LNCAP (cell line): ENCODE measurements around the gene RELL1.

Experiments
- TF ChIP-seq, protein P1 (sequence below): fragments of 450-650 bp; IDR thresholded peaks from 2 replicates; pipeline ENCODE4 v1.5.1; 2017; ENCODE audit warnings: mild to moderate bottlenecking

The RELL1 gene

DNA sequence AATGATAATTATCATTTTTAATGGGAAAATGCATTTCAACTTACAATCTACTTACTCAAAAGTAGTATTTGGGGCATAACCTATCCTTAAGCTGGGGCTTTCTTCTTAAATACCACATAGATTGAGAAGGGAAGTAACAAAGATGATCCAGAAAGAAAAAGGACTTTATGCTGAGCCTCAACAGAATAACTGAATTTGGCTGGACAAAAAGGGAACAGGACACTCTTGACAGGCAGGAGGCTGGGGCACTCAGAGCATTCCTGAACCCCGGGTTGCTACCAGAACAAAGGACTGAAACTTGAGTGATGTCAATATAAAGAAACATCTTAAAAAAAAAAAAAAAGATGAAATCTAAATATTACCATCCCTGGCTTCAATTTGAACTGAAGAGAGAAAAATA lies 23.9 kb downstream of the RELL1 start:
- TF ChIP-seq, protein P1, sequence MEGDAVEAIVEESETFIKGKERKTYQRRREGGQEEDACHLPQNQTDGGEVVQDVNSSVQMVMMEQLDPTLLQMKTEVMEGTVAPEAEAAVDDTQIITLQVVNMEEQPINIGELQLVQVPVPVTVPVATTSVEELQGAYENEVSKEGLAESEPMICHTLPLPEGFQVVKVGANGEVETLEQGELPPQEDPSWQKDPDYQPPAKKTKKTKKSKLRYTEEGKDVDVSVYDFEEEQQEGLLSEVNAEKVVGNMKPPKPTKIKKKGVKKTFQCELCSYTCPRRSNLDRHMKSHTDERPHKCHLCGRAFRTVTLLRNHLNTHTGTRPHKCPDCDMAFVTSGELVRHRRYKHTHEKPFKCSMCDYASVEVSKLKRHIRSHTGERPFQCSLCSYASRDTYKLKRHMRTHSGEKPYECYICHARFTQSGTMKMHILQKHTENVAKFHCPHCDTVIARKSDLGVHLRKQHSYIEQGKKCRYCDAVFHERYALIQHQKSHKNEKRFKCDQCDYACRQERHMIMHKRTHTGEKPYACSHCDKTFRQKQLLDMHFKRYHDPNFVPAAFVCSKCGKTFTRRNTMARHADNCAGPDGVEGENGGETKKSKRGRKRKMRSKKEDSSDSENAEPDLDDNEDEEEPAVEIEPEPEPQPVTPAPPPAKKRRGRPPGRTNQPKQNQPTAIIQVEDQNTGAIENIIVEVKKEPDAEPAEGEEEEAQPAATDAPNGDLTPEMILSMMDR = no peak

DNA sequence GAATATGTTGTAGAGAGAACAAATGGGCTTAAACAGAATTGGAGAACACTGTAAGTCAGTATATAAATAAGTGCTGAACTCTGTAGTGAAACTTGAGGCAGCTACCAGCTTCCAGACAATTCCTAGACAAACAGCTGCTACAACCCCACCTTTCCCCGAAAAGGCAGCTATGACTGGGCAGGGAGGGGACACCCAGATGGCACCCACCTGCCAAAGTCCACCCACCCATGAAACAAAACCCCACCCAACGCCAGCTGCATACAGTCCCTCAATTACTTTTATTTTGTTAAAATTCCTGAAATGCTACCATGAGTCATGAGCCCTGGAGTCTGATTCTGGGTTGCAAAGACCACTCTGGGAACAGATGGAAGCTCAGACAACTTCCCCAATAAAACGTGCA lies 24.4 kb downstream of the RELL1 start:
- TF ChIP-seq, protein P1 = no peak

DNA sequence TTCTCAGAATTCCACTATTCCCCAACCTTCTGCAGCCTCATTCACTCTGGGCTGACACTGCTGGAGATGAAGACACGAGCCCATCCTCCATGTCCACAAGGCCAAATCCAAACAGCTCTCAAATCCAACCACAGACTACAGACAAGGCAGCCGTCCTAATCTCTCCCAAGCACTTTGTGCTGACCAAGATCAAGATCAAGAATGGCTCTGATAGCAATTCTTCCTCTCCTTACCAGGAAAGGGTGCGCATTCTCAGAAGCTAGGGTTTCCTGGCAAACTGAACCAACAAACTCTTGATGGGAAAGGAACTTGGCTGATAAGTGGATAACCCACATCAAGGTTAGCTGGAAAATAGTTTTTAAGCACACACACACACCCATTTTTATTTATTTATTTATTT lies 26.5 kb downstream of the RELL1 start:
- TF ChIP-seq, protein P1 = no peak

DNA sequence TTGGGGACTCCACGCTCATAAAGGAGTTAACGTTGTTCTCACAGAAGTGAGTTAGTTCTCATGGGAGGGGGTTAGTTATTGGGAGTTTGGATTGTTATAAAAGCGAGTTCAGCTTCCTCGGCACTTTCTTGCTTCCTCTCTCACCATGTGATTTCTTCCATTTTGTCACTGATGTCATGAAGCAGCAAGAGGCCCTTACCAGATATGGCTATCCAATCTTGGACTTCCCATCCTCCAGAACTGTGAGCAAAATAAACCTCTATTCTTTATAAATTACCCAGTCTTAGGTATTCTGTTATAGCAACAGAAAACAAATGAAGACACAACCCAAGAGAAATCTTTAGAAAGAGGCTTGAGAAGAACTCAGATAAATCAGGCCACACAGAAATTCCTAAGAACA lies 29.5 kb downstream of the RELL1 start:
- TF ChIP-seq, protein P1 = no peak

DNA sequence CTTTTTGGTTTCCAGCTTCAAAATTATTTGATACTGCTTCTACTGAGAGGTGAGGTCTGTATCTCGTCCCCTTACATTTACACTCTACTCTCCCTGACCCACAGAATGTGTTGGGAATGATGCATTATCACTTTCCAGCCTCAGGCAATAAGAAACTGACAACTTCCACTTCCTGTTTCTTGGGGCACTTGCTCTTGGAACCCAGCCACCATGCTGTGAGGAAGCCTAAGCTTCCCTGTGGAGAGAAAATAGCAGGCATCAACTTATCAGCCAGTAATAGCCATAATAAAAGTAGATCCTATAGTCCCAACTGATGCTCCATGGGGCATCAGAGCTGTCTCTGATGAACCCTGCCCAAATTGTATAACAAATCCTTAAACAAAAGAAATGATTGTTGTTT lies 32.6 kb downstream of the RELL1 start:
- TF ChIP-seq, protein P1 = no peak

DNA sequence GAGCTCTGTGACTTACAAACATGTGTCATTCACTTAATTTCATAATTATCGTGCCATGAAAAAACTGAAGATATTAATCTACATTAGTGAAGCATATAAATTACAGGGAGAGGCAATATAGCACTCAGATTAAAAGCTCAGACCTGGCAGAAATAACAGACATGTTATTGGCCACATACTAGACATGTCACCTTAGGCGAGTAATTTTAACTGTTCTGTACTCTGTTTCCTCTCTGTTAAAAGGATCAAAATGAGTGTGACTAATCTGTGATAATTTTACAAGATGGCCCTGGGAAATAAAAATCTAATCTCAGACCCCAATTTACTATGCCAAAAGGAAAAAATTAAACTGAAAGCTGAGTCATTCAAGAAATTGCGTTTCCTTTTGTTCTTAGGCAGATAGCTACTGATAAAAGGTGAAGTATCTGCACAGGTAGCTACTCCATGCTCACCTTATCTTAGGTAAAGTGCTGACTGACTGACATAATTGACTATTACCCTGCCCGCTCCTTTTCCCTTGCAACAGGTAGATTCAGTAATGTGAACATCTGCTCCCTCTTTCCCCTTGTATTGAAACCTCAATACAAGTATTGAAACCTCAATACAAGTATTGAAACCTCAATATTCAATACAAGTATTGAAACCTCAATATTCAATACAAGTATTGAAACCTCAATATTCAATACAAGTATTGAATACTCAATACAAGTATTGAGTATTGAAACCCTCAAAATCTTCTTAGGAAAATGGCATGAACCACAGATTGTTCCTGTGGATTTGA lies 33.2 kb downstream of the RELL1 start:
- TF ChIP-seq, protein P1 = no peak

DNA sequence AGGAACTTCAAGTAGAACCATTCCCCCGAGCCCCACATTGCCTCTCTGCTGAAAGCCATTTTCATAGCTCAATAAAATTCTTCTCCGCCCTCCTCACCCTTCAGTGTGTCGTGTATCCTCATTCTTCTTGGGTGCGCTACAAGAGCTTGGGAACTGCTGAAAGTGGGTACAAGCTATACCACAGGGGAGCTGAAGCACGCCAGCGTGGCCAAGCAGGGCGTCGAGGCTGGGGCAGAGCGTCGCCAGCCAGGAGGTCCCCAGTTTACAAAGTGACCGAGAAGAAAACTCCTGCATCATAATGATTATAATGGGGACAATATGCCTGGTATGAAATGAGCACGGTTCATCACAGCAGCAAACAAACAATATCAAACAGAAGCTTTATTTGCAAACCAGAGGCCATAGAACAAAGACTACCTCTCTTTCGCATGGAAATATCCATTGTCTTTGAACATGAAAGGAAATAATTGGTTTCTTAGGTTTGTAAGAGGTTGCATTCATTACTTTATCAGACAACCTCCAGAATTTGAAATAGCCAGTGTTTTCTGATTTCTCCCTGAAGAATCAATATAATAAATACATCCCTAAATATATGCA lies 34.3 kb downstream of the RELL1 start:
- TF ChIP-seq, protein P1 = no peak
